H9 (cell line): ENCODE results near the gene ERC1. TPM values are rescaled to one million over a fixed set of nuclear protein-coding genes. Genes with fewer than 3 reads are reported as not detected.

Experiments used
- DNase-seq: peaks from one replicate; pipeline ENCODE4 v3.0.0-alpha.2; 2017
- H2AFZ ChIP-seq: one replicate; pipeline ENCODE4 v1.6.1; 2013; ENCODE audit warnings: mild to moderate bottlenecking, low read length, control low read depth, moderate library complexity
- H2AK5ac ChIP-seq: 2 replicates; pipeline ENCODE4 v1.6.1; 2013; ENCODE audit warnings: low read length, control low read depth, mixed read lengths; ENCODE audit not compliant: insufficient read length
- H2BK120ac ChIP-seq: one replicate; pipeline ENCODE4 v1.6.1; 2013; ENCODE audit warnings: low read depth, mild to moderate bottlenecking, low read length, control low read depth, inconsistent platforms; ENCODE audit not compliant: poor library complexity, severe bottlenecking
- H2BK12ac ChIP-seq: 2 replicates; pipeline ENCODE4 v1.6.1; 2013; ENCODE audit warnings: low read length, control low read depth, mixed read lengths, low read depth; ENCODE audit not compliant: insufficient read length
- H2BK15ac ChIP-seq: 2 replicates; pipeline ENCODE4 v1.6.1; 2013; ENCODE audit warnings: low read depth, low read length, control low read depth
- H2BK20ac ChIP-seq: one replicate; pipeline ENCODE4 v1.6.1; 2013; ENCODE audit warnings: low read depth, mild to moderate bottlenecking, low read length, control low read depth, inconsistent platforms; ENCODE audit not compliant: poor library complexity, severe bottlenecking
- H2BK5ac ChIP-seq: 2 replicates; pipeline ENCODE4 v1.6.1; 2013; ENCODE audit warnings: low read length, control low read depth, mixed read lengths; ENCODE audit not compliant: insufficient read length
- H3K14ac ChIP-seq: 2 replicates; pipeline ENCODE4 v1.6.1; 2013; ENCODE audit warnings: low read length, control low read depth; ENCODE audit not compliant: insufficient read depth
- H3K18ac ChIP-seq: 2 replicates; pipeline ENCODE4 v1.6.1; 2013; ENCODE audit warnings: low read depth, mild to moderate bottlenecking, mixed read lengths, low read length, control low read depth; ENCODE audit not compliant: insufficient read length
- H3K23ac ChIP-seq: 2 replicates; pipeline ENCODE4 v1.6.1; 2013; ENCODE audit warnings: low read length, control low read depth, mixed read lengths, low read depth; ENCODE audit not compliant: insufficient read length
- H3K23me2 ChIP-seq: 2 replicates; pipeline ENCODE4 v1.6.1; 2013; ENCODE audit warnings: low read depth, mild to moderate bottlenecking, mixed read lengths, low read length, control low read depth; ENCODE audit not compliant: insufficient read length, poor library complexity, severe bottlenecking
- H3K27ac ChIP-seq: 2 replicates; pipeline ENCODE4 v1.5.1; 2013; ENCODE audit warnings: low read length, control low read depth, mixed read lengths, low read depth; ENCODE audit not compliant: insufficient read length
- H3K27me3 ChIP-seq: 2 replicates; pipeline ENCODE4 v1.6.1; 2013; ENCODE audit warnings: low read length, control low read depth, inconsistent platforms; ENCODE audit not compliant: insufficient read depth
- H3K4ac ChIP-seq: 2 replicates; pipeline ENCODE4 v1.6.1; 2013; ENCODE audit warnings: low read depth, mild to moderate bottlenecking, control low read depth, inconsistent platforms, low read length, moderate library complexity
- H3K4me1 ChIP-seq: 2 replicates; pipeline ENCODE4 v1.6.1; 2013; ENCODE audit warnings: low read length, control low read depth, inconsistent platforms; ENCODE audit not compliant: insufficient read depth
- H3K4me2 ChIP-seq: 2 replicates; pipeline ENCODE4 v1.6.1; 2013; ENCODE audit warnings: low read length, control low read depth, mixed read lengths; ENCODE audit not compliant: insufficient read length, insufficient read depth
- H3K56ac ChIP-seq: 2 replicates; pipeline ENCODE4 v1.6.1; 2013; ENCODE audit warnings: low read depth, mild to moderate bottlenecking, mixed read lengths, low read length, control low read depth; ENCODE audit not compliant: insufficient read length
- H3K79me1 ChIP-seq: 2 replicates; pipeline ENCODE4 v1.6.1; 2013; ENCODE audit warnings: low read depth, mild to moderate bottlenecking, moderate library complexity, low read length, control low read depth, inconsistent platforms; ENCODE audit not compliant: insufficient read depth, poor library complexity, severe bottlenecking
- H3K79me2 ChIP-seq: 2 replicates; pipeline ENCODE4 v1.6.1; 2013; ENCODE audit warnings: low read length, control low read depth, inconsistent platforms; ENCODE audit not compliant: insufficient read depth
- H3K9ac ChIP-seq: 2 replicates; pipeline ENCODE4 v1.6.1; 2013; ENCODE audit warnings: low read length, control low read depth, mixed read lengths; ENCODE audit not compliant: insufficient read length; ENCODE audit errors: extremely low read depth
- H3K9me3 ChIP-seq: one replicate; pipeline ENCODE4 v1.6.1; 2013; ENCODE audit warnings: low read depth, low read length, inconsistent platforms; ENCODE audit not compliant: control insufficient read depth
- H3T11ph ChIP-seq: one replicate; pipeline ENCODE4 v1.6.1; 2013; ENCODE audit warnings: mild to moderate bottlenecking, low read length, control low read depth, inconsistent platforms
- H4K20me1 ChIP-seq: one replicate; pipeline ENCODE4 v1.6.1; 2013; ENCODE audit not compliant: control insufficient read depth, insufficient read length, insufficient read depth
- H4K5ac ChIP-seq: 2 replicates; pipeline ENCODE4 v1.6.1; 2013; ENCODE audit warnings: low read depth, mild to moderate bottlenecking, mixed read lengths, low read length, control low read depth; ENCODE audit not compliant: insufficient read length
- H4K8ac ChIP-seq: replicated peaks from 2 replicates; pipeline ENCODE4 v1.6.1; 2013; ENCODE audit warnings: low read length, control low read depth, mixed read lengths, low read depth; ENCODE audit not compliant: insufficient read length
- H4K91ac ChIP-seq: 2 replicates; pipeline ENCODE4 v1.6.1; 2013; ENCODE audit warnings: low read depth, mild to moderate bottlenecking, moderate library complexity, mixed read lengths, low read length, control low read depth; ENCODE audit not compliant: insufficient read length
- H3K27ac Mint-ChIP-seq, 3 experiments: 2 replicates in 2 of 3; 3 replicates in 1 of 3; pipeline ENCODE4 v1.8.0; 2020 to 2021; ENCODE audit warnings: mixed read lengths in 3 of 3, mild to moderate bottlenecking in 1 of 3, moderate library complexity in 1 of 3
- H3K27me3 Mint-ChIP-seq: 2 replicates; pipeline ENCODE4 v1.8.0; 2021; ENCODE audit warnings: low read depth, mild to moderate bottlenecking, moderate library complexity, mixed read lengths
- H3K36me3 Mint-ChIP-seq, 3 experiments: 2 replicates in 2 of 3; 3 replicates in 1 of 3; pipeline ENCODE4 v1.8.0; 2020 to 2021; ENCODE audit warnings: low read depth in 3 of 3, mixed read lengths in 3 of 3; ENCODE audit not compliant: insufficient read depth in 1 of 3
- H3K4me1 Mint-ChIP-seq, 2 experiments: 2 replicates each; pipeline ENCODE4 v1.8.0; 2020; ENCODE audit warnings: mixed read lengths in 2 of 2
- H3K4me3 Mint-ChIP-seq, 2 experiments: 2 replicates in 1 of 2; 3 replicates in 1 of 2; pipeline ENCODE4 v1.8.0; 2020 to 2021; ENCODE audit warnings: mild to moderate bottlenecking in 2 of 2, mixed read lengths in 2 of 2, moderate library complexity in 1 of 2
- H3K9me3 Mint-ChIP-seq, 2 experiments: 2 replicates in 1 of 2; 3 replicates in 1 of 2; pipeline ENCODE4 v1.8.0; 2020; ENCODE audit warnings: mild to moderate bottlenecking in 2 of 2, mixed read lengths in 2 of 2, moderate library complexity in 1 of 2
- CTCF ChIP-seq: fragments of 200-600 bp; sonication (generic); conservative IDR thresholded peaks from 3 replicates; pipeline ENCODE4 v1.8.0; 2021; ENCODE audit warnings: antibody characterized with exemption, mild to moderate bottlenecking
- WGBS: extraction: QIAGEN DNeasy Blood & Tissue Kit; methylation state at CpG from one replicate; pipeline ENCODE4 v1.1.7; 2013; ENCODE audit warnings: missing lambda C conversion rate, low lambda C conversion rate, mixed read lengths; ENCODE audit not compliant: insufficient read length; ENCODE audit errors: extremely low coverage; 5-methylcytosine and 5-hydroxymethylcytosine counted together
- total RNA-seq: library from RNA; stranded (reverse); gene quantifications from 2 replicates; pipeline ENCODE4 v1.2.1, GENCODE V29; 2021

Gene ERC1
- total RNA-seq, 1 experiment from 2014 or later = 51.2 TPM

GRCh38 chr12:1382151-1382550 lies 391.1 kb downstream of the ERC1 start:
- H2BK120ac ChIP-seq = no peak overlapping the region
- no peak overlapping the region for H2BK12ac ChIP-seq
- no peak overlapping the region for H3K4me2 ChIP-seq
- H3K79me2 ChIP-seq = no peaks in the 10 kb centered on the region
- H3K9me3 ChIP-seq = no peaks in the 10 kb centered on the region
- H3K79me1 ChIP-seq = no peaks in the 10 kb centered on the region
- no peak overlapping the region for H4K91ac ChIP-seq
- no CpG with 5 or more reads among the region's 6 CpGs for WGBS
- H3K23me2 ChIP-seq = no peaks in the 10 kb centered on the region
- no peak for TF ChIP-seq CTCF
- no peak overlapping the region for H3K9ac ChIP-seq
- no peak overlapping the region for H3K27ac Mint-ChIP-seq
- DNase-seq = no peak
- no peak overlapping the region for H2BK20ac ChIP-seq
- H3K4ac ChIP-seq = no peak overlapping the region
- H2BK5ac ChIP-seq = no peak overlapping the region
- no peak overlapping the region for H2AK5ac ChIP-seq
- peaks cover 15 to 17% of the 10 kb centered on the region in 2 experiments for H3K4me1 Mint-ChIP-seq
- H3K4me1 ChIP-seq = no peaks in the 10 kb centered on the region
- no peak overlapping the region for H2AFZ ChIP-seq
- H3T11ph ChIP-seq = no peak overlapping the region
- no peak overlapping the region for H3K23ac ChIP-seq
- H4K5ac ChIP-seq = no peak overlapping the region
- H2BK15ac ChIP-seq = no peak overlapping the region
- peaks cover 2 to 11% of the 10 kb centered on the region in 2 experiments; a peak in 3 of 5 replicates for H3K9me3 Mint-ChIP-seq
- peaks cover 3 to 6% (median 5%) of the 10 kb centered on the region in 3 experiments for H3K36me3 Mint-ChIP-seq
- H3K4me3 Mint-ChIP-seq = no peak overlapping the region
- no peaks in the 10 kb centered on the region for H3K27me3 ChIP-seq
- H3K14ac ChIP-seq = no peak overlapping the region
- no peak overlapping the region for H3K27ac ChIP-seq
- no peaks in the 10 kb centered on the region for H3K27me3 Mint-ChIP-seq
- H3K18ac ChIP-seq = no peak overlapping the region
- no peak overlapping the region for H3K56ac ChIP-seq
- no peak overlapping the region for H4K8ac ChIP-seq
- H4K20me1 ChIP-seq = no peaks in the 10 kb centered on the region
